Activated CD4-positive, alpha-beta T cell treated with anti-CD3 and anti-CD28 coated beads for 4 hours (primary cell): ENCODE results near the gene GNG13.
"Not testable (repeated sequence)": the region's sequence is repeated elsewhere in the genome, so short reads cannot be mapped to it uniquely, and the experiment has no call there.

Experiments
- DNase-seq, 2 donors: peaks; one replicate each; pipeline ENCODE4 v3.0.0-alpha.2; 2020

GNG13 gene

DNA sequence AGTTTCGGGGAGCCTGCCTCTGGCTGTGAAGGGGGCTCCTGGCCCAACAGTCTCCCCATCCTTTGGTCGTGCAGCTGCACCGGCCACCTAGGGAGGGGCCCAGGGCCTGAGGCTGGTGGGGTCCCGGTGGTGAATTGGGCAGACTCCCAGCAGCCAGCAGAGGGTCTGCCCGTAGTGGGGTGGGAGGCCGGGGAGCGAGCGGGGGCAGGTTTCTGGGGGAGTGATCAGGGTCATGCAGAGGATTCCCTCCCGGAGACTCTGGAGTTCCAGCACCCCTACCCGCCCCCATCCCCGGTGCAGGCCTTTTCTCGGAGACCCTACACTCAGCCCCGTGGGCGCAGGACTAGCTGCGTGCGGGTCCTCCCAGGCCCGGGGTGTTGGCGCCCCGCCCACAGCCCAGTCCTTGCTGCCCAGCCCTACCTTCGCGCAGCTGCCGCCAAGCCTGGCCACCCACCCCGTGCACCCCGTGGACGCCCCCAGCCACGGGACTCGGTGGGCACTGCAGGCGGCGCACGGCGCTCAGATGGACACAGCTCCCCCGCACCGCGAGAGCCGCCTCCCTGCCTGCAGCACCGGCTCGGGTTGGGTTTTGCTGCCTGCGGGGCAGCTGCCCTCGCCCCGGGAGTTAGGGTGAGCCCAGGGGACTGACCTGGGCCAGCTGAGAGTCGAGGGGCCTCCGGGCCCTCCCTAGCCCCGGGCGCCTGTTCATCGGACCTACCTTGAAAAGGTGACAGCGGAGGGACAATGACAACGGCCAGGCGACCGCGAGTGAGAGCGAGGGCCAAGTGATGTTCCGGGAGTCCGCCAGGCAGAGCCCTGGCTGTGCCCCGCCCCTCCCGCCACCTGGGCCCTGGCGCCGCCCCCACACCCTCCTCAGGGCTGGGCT lies at the start of gene GNG13:
Gene GNG13, minus strand, starts transcription at position 787 of the 886 bp plus-strand sequence. CDS start 1,657 bp downstream, outside the sequence.
- DNase-seq: no peak

DNA sequence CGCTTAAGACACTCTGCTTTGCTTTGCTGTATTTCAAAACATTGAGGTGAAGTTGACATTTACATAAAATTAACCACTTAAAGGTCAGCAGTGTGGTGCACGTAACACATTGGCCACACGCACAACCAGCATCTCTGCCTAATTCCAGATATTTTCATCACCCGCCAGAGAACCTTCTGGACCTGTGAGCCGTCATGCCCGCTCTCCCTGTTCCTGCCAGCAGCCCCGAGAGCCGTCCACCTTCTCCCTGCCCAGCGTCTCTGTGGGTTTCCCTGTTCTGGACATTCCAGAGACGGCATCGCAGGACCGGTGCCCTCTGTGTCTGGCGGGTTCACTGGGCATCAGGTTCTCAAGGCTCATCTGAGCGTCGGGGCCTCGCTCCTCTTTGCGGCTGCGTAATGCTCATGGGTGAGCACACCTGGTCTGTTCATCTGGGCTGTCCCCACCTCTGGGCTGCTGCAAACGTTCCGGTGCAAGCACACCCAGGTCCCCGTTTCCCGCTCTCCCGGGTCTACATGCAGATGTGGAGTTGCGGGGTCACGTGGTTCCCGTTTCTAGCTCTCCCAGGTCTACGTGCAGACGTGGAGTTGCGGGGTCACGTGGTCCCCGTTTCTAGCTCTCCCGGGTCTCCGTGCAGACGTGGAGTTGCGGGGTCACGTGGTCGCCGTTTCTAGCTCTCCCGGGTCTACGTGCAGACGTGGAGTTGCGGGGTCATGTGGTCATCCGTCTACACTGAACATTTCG lies 48.1 kb upstream of the GNG13 start:
- DNase-seq: no peak

DNA sequence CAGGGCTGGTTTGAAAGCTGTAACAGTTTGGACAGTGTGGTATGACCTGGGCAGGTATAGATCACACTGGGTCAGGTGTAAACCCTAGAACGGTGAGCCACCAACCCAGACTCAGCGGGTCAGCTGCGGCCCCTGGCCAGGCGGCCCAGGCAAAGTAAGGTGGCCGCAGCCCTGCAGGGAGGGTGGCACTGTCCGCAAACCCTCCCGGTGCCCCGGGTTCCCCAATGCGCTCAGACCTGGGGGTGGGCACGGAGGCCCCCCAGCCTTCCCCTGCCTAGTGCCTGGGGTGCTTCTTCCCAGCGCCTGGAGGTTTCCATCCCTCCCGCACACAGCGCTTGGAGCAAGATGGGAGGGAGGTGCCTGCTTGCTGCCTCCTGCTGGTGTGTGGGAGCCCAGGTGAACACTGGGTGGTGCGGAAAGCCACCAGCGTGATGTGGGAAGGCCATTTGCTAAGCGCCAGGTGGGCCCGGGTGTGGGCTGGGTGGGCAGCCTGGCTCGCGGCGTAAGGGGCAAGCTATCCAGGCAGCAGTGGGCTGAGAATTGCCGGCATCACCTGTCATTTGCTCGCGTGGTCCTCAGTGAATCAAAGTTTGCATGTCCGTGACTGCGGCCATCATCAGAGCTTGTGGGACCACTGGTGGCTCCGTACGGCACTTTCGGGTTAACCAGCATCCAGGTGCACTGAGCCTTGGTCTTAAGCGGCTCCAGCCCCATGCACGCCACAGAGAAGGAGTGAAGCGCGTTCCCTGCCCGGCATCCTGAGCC lies 47.3 kb upstream of the GNG13 start:
- DNase-seq: no peak

DNA sequence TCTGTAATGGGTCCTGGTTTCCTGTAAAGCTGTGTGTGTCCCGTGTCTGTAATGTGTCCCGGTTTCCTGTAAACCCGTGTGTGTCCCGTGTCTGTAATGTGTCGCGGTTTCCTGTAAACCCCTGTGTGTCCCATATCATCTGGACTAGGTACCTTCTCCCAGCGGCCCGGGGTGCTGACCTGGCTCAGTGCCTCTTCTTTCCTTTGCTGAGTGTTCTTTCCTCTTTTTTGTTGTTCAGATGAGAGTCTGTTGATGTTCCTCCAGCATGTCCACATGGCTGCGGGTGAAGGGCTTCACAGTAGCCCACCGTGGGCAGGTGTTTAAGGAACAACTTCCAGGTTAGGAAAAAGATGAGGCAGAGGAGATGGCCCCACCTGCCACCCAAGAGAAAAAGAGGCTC lies 46.6 kb upstream of the GNG13 start:
- no peak for DNase-seq

- DNase-seq: no peak
These were observed 44.8 kb upstream of the GNG13 start for GRCh38 chr16:845351-845745.

DNA sequence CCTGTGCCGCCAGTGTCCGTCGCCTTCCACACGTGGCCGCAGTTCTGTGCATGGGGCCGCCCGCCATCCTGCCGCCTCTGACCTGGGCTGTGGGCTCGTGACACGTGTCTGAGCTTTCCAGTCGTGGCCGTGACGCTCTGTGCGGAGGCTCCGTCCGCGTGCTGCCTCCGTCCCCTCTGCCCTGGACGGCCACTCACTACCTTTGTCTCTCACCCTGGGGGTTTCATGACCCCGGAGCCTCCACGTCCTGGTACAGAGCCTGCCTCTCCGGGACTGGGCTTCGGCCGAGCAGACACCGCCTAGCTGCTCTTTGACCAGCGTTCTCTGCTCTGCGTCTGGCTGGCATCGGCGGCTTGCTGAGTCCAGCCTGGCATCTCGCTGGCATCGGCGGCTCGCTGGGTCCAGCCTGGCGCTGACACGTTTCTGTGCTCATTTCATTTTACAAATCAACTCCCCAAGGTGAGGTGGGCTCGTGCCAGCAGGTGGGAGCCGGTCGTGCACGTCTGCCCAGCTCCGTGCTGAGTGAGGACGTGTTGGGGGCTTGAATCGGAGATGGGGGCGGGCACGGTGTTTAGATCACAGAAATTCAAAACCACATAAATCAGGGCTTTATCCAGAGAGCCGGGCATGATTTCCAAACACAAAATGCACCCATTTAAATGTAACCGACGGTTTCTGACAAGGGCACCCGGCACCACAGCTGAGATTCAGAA lies 44.3 kb upstream of the GNG13 start:
- no peak for DNase-seq

DNA sequence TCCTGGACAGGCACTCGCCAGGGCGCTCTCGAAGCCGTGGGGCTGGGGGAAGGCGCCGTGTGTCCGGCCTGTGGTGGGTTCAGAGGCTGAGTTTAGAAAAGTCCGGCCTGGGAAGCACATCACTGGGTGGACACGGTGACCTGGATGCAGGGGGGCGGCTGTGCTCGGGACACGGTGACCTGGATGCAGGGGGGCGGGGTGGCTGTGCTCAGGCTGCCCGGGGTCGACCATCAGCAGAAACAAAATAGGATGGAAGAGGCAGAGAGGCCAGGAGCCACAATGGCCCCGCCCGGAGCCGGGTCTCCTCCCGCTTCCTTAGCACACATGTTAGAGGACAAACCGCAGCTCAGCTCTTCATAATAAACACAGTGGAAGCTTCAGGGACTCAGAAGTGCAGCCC lies 43.2 kb upstream of the GNG13 start:
- DNase-seq: no peak

- DNase-seq: no peak
These were observed 42.4 kb upstream of the GNG13 start for GRCh38 chr16:842711-843560.

GRCh38 chr16:842061-842476 lies 41.5 kb upstream of the GNG13 start:
- DNase-seq: no peak

DNA sequence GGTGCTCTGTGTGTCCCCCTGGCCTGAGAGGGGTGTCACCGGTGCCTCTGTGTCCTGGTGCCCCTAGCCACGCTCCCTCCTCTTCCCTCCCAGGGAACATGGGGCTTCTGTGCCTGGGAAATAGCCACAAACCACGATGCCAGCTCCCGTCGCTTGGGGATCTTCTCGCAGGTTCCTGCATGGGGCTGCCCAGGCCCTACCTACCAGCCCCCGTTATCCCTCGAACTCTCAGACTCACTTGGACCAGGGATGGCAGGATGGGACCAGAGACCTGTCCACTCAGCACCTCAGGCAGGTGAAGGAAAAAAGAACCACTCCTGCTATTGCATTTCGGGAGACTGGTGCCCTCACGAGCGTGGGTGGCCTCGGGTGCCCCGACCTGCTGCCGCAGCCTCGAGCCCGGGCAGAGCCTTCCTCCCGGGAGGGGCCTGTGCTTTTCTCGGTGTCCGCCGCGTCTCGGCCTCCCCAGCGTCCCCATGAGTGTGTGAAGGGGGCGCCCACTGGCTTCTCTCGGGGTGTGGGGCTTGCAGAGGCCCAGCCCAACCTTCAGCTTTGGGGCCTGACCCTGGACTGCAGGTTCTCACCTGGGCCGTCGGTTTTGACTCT lies 41.0 kb upstream of the GNG13 start:
- no peak for DNase-seq

DNA sequence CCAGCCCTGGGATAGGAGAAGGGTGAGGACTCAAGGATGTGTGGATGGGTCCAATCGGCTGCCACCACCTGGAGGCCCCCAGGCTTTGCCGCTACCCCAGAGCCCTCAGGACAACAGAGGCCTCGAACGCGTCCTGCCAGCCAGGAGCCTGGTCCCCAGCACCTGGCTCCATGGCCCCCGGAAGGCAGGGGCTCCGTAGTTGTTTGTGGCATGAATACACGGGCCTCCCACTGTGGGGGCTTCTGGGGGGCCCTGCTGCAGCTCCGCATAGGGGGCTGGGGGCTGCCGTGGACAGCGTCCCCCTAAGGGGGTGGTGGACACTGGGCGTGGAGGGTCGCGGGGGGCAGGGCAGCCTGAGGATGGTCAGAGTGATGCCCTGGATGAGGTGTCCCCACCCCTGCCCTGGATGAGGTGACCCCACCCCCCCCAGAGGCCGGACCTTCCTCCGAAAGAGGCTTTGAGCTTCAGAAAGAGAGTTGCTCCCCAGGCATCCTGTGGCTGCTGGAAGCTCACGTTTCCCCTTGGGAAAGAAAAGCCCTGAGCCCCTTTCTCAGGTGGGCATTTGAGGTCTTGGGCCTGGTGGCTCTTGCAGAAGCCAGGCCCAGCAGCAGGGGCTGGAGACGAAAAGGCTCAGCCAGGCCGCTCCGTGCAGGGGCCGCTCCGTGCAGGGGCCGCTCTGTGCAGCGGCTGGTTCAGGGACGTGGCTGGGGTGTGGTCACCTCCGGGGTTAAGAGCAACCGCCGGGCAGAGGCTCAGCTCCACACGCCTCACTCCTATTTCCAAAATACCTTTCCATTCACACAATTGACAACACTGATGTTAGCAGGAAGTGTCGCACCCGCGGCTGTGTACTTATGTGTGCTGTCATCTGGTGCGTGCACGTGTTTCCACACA lies 40.3 kb upstream of the GNG13 start:
- no peak for DNase-seq

DNA sequence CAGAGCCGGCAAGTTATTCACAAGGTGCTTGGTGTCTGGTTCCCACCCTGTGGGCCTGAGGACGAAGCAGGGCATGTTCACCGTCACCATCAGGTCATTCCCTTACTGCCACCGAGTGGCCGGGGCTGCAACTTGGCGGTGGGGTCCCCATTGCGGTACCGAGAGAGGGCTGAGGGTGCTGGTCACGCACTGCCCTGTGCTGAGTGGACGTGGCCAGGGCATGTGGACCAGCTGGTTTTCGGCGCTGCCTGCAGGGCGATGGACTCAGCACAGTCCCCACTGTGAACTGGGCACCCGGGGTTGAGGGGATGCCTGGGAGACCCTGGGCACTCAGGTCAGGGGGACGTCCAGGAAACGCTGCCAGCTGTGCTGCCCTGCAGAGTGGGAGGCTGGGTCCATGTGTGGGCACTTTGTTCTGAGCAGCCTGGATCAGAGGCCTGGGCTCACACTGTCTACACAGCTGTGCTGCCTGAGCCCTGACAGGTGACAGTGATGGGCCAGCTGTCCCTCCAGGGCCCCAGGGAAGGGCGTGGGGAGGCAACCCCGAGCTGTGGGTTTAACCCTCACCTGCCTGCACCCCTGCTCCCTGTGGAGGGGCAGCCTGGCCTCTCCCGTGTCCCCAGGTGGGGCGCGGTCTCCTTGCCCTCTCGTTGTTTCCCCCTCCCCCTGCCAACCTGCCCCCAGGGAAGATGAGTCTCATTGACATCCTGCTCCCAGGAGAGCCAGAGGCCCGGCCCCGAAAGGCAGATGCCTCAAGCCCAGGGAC lies 39.3 kb upstream of the GNG13 start:
- no peak for DNase-seq

- DNase-seq: no peak
These were observed 38.2 kb upstream of the GNG13 start for GRCh38 chr16:838741-839140.

- not testable (repeated sequence) for DNase-seq
These were observed 36.3 kb upstream of the GNG13 start for GRCh38 chr16:836822-837221.

DNA sequence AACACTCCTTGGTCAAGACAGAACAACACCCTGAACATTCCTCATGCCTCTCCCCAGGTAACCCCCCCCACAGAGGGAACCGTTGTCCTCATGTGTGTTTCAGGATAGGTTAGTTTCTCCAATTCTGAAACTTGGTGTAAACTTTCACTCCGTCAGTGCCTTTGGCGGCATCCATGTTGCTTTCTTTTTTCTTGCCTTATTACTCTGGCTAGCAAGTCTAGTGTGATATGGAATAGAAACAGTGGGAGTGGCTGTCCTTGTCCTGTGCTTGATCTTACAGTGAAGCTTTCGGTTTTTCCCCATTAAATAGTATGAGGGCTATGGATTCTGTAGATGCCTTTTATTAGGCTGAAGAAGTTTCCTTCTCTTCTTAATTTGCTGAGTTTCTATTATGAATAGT lies 35.7 kb upstream of the GNG13 start:
- DNase-seq: no peak

GRCh38 chr16:835373-835772 lies 34.8 kb upstream of the GNG13 start:
- no peak for DNase-seq

- no peak for DNase-seq
These were observed 32.9 kb upstream of the GNG13 start for GRCh38 chr16:833411-833810.

- no peak for DNase-seq
These were observed 32.3 kb upstream of the GNG13 start for GRCh38 chr16:832652-833336.
